ENCODE measurements around the gene DDX10. TPM values are rescaled to one million over a fixed set of nuclear protein-coding genes. Genes with fewer than 3 reads are reported as not detected.

The DDX10 gene
- total RNA-seq, 1 donor from 2014 or later: 24.5 TPM

DNA sequence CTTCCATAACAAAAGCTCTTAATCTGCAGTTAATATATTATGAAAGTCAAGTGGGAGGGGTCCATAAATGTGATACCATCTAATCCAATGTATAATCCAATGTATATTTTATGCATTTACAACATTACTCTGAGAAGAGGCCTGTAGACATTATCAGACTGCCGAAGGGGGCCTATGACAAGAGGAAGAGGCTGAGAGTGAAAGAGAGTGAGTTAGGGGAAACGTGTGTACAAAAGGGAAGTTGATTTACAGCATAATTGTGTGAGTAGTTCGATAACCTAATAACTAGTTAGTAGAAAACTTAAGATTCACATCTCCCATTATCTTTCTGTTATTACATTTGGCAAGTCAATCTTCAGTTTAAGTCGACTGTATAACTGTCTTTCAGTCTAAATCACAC lies 86.6 kb downstream of the DDX10 start:
- H3K4me3 ChIP-seq (ENCODE audit: low read depth, low read length): no peak overlapping the region
- DNase-seq (ENCODE audit: low read depth): no peak
- TF ChIP-seq, protein P1, sequence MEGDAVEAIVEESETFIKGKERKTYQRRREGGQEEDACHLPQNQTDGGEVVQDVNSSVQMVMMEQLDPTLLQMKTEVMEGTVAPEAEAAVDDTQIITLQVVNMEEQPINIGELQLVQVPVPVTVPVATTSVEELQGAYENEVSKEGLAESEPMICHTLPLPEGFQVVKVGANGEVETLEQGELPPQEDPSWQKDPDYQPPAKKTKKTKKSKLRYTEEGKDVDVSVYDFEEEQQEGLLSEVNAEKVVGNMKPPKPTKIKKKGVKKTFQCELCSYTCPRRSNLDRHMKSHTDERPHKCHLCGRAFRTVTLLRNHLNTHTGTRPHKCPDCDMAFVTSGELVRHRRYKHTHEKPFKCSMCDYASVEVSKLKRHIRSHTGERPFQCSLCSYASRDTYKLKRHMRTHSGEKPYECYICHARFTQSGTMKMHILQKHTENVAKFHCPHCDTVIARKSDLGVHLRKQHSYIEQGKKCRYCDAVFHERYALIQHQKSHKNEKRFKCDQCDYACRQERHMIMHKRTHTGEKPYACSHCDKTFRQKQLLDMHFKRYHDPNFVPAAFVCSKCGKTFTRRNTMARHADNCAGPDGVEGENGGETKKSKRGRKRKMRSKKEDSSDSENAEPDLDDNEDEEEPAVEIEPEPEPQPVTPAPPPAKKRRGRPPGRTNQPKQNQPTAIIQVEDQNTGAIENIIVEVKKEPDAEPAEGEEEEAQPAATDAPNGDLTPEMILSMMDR (IDR thresholded peaks at IDR 0.05; ENCODE audit: insufficient read depth, low read length, poor library complexity, severe bottlenecking): no peak

DNA sequence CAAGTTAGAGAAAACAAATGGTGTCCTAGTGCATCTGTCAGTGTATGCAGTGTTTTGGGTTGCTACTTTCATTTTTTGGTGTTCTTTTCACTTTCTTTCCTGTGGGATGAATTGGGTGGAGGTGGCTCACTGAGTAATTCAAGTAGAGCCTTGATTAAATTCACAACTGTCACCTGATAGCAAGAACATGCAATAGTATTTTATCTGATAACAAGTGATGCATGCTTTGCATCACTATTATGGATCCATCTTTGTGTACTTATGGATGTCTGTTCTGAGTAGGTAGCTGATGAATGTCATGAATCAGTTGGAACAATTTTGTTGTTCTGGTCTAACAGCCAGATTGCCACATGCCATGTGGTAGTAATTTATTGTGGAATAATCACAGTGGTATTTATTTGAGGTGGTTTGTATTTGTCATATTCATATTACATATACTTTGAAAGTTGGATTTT lies 87.5 kb downstream of the DDX10 start:
- DNase-seq (ENCODE audit: low read depth): no peak
- TF ChIP-seq, protein P1 (IDR thresholded peaks at IDR 0.05; ENCODE audit: insufficient read depth, low read length, poor library complexity, severe bottlenecking): no peak
- Histone ChIP-seq H3K36me3 (ENCODE audit: control insufficient read depth, insufficient read depth, low read length) (no peaks in the 10 kb centered on the region), H3K4me3 (ENCODE audit: low read depth, low read length) (no peak overlapping the region), H3K27me3 (ENCODE audit: control insufficient read depth, insufficient read depth, low read length) (no peaks in the 10 kb centered on the region)

More for the DNA sequence above, 86.6 kb downstream of the DDX10 start:
- H3K27me3 ChIP-seq (ENCODE audit: control insufficient read depth, insufficient read depth, low read length): no peaks in the 10 kb centered on the region
- H3K36me3 ChIP-seq (ENCODE audit: control insufficient read depth, insufficient read depth, low read length): no peaks in the 10 kb centered on the region

DNA sequence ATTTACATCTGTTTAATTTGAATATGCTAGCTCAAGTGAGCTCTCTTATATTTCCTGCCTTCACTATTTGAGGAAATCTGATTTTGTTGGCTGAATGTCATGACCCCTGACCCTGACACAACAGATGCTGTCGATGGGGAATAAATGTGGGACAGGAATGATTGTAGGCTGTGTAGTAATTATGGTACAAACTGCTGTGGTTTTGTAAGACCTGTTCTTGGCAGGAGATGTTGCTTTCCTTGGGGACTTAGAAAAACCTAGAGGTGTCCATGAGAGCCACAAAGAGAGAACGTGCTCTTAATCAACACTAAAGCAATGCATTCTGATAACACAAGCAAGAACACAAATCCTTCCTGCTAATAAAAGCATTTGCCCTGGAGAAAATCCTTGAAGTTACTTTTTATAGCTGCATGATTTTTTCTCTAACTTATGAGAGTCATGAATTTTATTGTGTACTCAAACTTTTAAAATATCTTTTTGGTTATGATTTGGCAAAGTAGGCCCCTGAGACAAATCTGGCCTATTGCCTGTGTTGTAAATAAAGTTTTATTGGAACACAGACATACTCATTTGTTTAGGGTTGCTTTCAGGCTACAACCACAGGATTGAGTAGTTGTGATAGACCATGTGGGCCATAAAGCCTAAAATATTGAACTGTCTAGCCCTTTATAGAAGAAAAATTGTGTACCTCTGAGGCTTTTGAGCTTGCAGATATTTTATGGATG lies 90.2 kb downstream of the DDX10 start:
- DNase-seq (ENCODE audit: low read depth): no peak
- TF ChIP-seq, protein P1 (IDR thresholded peaks at IDR 0.05; ENCODE audit: insufficient read depth, low read length, poor library complexity, severe bottlenecking): no peak
- H3K27me3 ChIP-seq (ENCODE audit: control insufficient read depth, insufficient read depth, low read length): no peaks in the 10 kb centered on the region
- H3K36me3 ChIP-seq (ENCODE audit: control insufficient read depth, insufficient read depth, low read length): no peaks in the 10 kb centered on the region
- H3K4me3 ChIP-seq (ENCODE audit: low read depth, low read length): no peak overlapping the region

DNA sequence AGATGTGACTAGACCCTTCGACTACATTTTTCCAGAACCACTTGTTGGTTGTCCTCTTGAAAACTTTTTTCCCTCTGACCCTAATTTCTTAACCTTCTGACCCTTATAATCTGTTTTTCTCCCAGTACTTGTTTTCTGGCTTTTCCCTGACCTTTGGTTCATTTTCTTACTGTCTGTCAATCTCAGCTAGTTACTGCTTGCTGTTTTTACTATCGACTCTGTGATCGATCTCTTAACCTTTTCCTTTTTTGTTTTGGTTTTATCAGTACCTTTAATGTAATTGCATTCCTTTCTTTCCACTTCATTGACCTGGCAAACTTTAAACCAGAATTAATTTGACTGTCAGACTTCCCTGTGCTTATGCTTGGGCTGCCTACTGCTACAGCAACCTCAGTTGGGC lies 92.8 kb downstream of the DDX10 start:
- no peak for DNase-seq (ENCODE audit: low read depth)
- no peak overlapping the region for H3K4me3 ChIP-seq (ENCODE audit: low read depth, low read length)

GRCh38 chr11:108758458-108758857 lies 93.6 kb downstream of the DDX10 start:
- H3K27me3 ChIP-seq (ENCODE audit: control insufficient read depth, insufficient read depth, low read length): no peaks in the 10 kb centered on the region

More for the DNA sequence above, 92.8 kb downstream of the DDX10 start:
- H3K27me3 ChIP-seq (ENCODE audit: control insufficient read depth, insufficient read depth, low read length): no peaks in the 10 kb centered on the region
- H3K36me3 ChIP-seq (ENCODE audit: control insufficient read depth, insufficient read depth, low read length): no peaks in the 10 kb centered on the region
- TF ChIP-seq, protein P1 (IDR thresholded peaks at IDR 0.05; ENCODE audit: insufficient read depth, low read length, poor library complexity, severe bottlenecking): no peak

More at GRCh38 chr11:108758458-108758857, 93.6 kb downstream of the DDX10 start:
- TF ChIP-seq, protein P1 (IDR thresholded peaks at IDR 0.05; ENCODE audit: insufficient read depth, low read length, poor library complexity, severe bottlenecking): no peak
- DNase-seq (ENCODE audit: low read depth): no peak
- no peak overlapping the region for H3K4me3 ChIP-seq (ENCODE audit: low read depth, low read length)
- H3K36me3 ChIP-seq (ENCODE audit: control insufficient read depth, insufficient read depth, low read length): no peaks in the 10 kb centered on the region
